Activated T-helper 2 cell treated with anti-CD3 and anti-CD28 coated beads, Interferon-gamma antibody, Interleukin-2, Interleukin-4, amounts not matched to agents 10 μg/mL and 5 μg/mL and 100 μg/mL, durations not matched to agents 14 hours and 24 hours and 36 hours (primary cell): ENCODE results near the gene ECHDC3. TPM values are rescaled to one million over a fixed set of nuclear protein-coding genes. Genes with fewer than 3 reads are reported as not detected.

Source experiments
- DNase-seq: peaks from one replicate; pipeline ENCODE4 v3.0.0; 2021; ENCODE audit warnings: low spot score
- H3K27ac Mint-ChIP-seq: one replicate; pipeline ENCODE4 v1.8.0; 2021; ENCODE audit warnings: mixed read lengths
- H3K27me3 Mint-ChIP-seq: one replicate; pipeline ENCODE4 v1.8.0; 2021; ENCODE audit warnings: low read depth, mixed read lengths
- H3K36me3 Mint-ChIP-seq: one replicate; pipeline ENCODE4 v1.8.0; 2021; ENCODE audit warnings: low read depth, mixed read lengths
- H3K4me1 Mint-ChIP-seq: one replicate; pipeline ENCODE4 v1.8.0; 2021; ENCODE audit warnings: low read depth, mixed read lengths
- H3K4me3 Mint-ChIP-seq: one replicate; pipeline ENCODE4 v1.8.0; 2021; ENCODE audit warnings: low read depth, mild to moderate bottlenecking, moderate library complexity, mixed read lengths
- H3K9me3 Mint-ChIP-seq: one replicate; pipeline ENCODE4 v1.8.0; 2021; ENCODE audit warnings: mixed read lengths
- intact Hi-C: fragments of 100-400 bp; cut with micrococcal nuclease; formaldehyde crosslinking; loops from one replicate; pipeline ENCODE4 v1.15.1; 2023
- total RNA-seq: library from RNA; stranded (reverse); gene quantifications from 2 replicates; pipeline ENCODE4 v1.2.3, GENCODE V29; 2022

Gene ECHDC3, protein sequence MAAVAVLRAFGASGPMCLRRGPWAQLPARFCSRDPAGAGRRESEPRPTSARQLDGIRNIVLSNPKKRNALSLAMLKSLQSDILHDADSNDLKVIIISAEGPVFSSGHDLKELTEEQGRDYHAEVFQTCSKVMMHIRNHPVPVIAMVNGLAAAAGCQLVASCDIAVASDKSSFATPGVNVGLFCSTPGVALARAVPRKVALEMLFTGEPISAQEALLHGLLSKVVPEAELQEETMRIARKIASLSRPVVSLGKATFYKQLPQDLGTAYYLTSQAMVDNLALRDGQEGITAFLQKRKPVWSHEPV
- total RNA-seq = 0.23 TPM in 1 of 2 replicates, not detected in the other

DNA sequence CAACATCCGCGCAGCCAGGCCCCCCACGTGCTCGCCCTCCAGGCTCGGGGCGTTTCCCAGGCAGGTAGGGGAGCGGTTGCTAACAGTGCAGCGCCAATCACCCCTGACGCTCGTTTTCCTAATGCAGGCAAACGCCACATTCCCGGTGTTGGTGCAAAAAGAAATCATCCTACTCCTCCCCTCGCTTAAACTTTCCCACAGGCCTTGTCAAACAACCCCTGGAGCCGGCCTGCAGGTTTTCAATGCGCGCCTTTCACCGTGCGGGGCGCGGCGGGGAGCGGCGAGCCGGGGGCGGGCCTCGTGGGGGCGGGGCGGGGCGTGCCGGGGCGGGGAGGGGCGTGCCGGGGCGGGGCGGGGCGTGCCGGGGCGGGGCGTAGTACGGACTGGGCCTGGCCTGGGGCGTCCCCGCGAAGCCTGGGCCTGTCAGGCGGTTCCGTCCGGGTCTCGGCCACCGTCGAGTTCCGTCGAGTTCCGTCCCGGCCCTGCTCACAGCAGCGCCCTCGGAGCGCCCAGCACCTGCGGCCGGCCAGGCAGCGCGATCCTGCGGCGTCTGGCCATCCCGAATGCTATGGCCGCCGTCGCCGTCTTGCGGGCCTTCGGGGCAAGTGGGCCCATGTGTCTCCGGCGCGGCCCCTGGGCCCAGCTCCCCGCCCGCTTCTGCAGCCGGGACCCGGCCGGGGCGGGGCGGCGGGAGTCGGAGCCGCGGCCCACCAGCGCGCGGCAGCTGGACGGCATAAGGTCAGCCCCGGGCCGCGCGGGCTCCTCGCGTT is at the start of gene ECHDC3:
Gene ECHDC3 (plus strand): TSS at position 374 of the 770 bp plus-strand sequence. CDS start 195 bp downstream, at position 569.
- Mint-ChIP-seq H3K27ac (no peak within 1 kb of the TSS), H3K36me3 (peaks cover 4% of the 10 kb centered on the region), H3K27me3 (peaks cover 32% of the 10 kb centered on the region), H3K9me3 (peaks cover 5% of the 10 kb centered on the region), H3K4me3 (no peak within 1 kb of the TSS), H3K4me1 (no peaks in the 10 kb centered on the region)
- intact Hi-C loops = no loop called here
- peak; percentile 17 for DNase-seq

DNA sequence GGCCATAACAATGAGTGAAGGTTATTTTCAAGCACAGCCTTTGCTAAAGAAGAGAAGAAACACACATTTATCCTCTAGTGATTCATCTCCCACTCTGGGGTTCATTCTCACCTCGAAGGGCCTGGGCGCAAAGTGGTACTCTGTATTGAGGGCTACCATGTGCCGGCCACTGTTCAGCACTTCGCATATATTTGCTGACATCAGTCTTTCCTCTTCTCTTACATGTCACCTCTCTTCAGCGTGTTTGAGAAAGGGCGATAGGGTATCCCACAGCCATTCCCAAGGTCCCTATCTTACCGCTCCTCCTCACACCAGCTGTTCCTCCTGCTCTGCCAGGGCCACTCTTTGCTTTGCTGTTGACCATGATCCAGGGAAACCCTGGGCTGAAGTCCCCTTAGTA is 48.8 kb upstream of the ECHDC3 start:
- peaks cover 32% of the 10 kb centered on the region for H3K27me3 Mint-ChIP-seq
- no peak overlapping the region for H3K4me3 Mint-ChIP-seq
- no peak overlapping the region for H3K27ac Mint-ChIP-seq
- intact Hi-C loops = no loop called here
- no peaks in the 10 kb centered on the region for H3K9me3 Mint-ChIP-seq
- H3K4me1 Mint-ChIP-seq = no peaks in the 10 kb centered on the region
- H3K36me3 Mint-ChIP-seq = no peaks in the 10 kb centered on the region
- DNase-seq = no peak

DNA sequence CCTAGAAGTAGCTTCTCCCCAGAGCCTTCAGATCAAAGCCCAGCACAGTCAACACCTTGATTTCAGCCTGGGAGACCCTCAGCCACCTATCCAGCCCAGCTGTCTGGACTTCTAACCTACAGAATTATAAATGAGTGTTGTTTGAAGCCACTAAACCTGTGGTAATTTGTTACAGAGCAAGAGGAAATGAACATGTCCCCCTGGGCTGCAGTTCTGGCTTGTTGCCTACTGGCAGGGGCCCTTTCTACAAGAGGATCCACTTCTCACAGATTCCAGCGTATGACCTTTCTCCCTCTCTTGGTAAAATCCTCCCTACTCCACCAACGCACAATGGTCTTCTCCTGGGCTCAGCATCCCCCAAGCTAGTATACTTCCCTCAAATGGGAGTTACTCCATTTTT is 46.4 kb upstream of the ECHDC3 start:
- Mint-ChIP-seq H3K27ac (no peak overlapping the region), H3K4me1 (peaks cover 4% of the 10 kb centered on the region), H3K4me3 (no peak overlapping the region), H3K36me3 (no peaks in the 10 kb centered on the region), H3K9me3 (no peaks in the 10 kb centered on the region), H3K27me3 (peaks cover 35% of the 10 kb centered on the region)
- no peak for DNase-seq
- intact Hi-C loops = no loop called here

DNA sequence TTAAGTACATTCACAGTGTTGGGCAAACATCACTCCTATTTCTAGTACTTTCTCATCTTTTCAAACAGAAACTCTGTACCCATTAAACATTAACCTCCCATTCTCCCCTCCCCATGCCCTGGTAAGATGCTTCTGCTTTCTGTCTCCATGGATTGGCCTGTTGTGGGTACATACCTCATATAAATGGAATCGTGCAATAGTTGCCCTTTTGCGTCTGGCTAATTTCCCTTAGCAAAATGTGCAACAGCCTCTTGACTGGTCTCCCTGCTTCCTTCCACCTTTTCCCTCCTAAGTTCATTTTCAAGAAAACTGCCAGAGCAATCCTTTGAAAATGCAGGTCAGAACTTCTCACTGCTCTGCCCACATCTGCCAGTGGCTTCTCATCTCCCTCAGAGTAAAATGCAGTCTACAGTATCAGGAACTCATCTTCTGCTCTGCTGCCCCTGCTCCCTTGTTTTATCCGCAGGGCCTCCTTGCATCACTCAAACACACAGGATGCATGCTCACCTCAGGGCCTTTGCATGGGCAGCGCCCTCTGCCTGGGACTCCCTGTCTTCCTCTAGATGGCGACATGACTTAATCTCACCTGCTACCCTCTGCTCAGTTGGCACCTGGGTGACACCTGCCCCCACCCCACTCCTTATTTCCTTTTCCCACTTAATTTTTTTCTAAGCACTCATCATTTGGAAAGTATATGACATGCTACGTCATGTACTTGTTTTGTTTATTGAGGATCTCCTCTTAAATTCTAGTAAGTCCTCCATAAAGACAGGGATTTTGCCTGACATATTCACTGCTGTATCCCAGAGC is 44.3 kb upstream of the ECHDC3 start:
- peaks cover 40% of the 10 kb centered on the region for H3K27me3 Mint-ChIP-seq
- DNase-seq = no peak
- intact Hi-C loops = no loop called here

DNA sequence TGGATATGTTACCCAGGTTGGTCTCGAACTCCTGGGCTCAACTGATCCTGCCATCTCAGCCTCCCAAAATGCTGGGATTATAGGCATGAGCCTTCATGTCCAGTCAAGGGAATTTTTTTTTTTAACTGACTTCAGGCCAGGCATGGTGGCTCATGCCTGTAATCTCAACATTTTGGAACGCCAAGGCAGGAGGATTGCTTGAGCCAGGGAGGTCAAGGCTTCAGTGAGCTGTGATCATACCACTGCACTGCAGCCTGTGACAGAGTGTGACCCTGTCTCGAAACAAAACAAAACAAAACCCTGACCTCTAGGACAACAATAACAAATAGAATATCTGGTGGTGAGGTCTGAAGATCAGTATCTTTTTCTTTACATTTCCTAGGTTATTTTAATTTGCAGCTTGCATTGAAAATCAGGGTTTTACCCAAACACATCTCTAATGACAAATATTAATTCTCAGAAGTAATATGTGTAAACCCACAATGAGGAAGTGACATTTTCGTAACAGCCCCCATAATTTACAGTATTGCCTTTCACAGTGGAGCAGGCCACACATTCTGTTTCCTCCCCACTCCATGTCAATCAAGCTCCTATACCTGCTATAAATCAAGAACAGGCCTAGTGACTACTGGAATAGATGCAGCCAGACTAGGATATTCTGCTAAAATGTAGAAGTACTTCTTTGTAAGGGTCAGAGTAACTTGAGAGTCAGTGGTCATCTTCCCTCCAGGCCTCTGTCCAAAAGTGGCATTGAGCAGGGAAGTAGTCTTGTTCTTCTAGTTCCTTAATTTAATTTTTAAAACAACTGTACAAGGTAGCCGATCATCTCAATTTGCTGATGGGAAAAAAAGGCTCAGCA is 43.3 kb upstream of the ECHDC3 start:
- Mint-ChIP-seq H3K9me3 (no peaks in the 10 kb centered on the region), H3K4me3 (no peak overlapping the region), H3K27me3 (peaks cover 43% of the 10 kb centered on the region), H3K27ac (no peak overlapping the region), H3K36me3 (no peaks in the 10 kb centered on the region), H3K4me1 (peaks cover 4% of the 10 kb centered on the region)
- intact Hi-C loops = no loop called here
- no peak for DNase-seq

More for the DNA sequence above, 44.3 kb upstream of the ECHDC3 start:
- H3K36me3 Mint-ChIP-seq = no peaks in the 10 kb centered on the region
- H3K4me1 Mint-ChIP-seq = peaks cover 4% of the 10 kb centered on the region
- H3K27ac Mint-ChIP-seq = no peak overlapping the region
- no peaks in the 10 kb centered on the region for H3K9me3 Mint-ChIP-seq
- no peak overlapping the region for H3K4me3 Mint-ChIP-seq

DNA sequence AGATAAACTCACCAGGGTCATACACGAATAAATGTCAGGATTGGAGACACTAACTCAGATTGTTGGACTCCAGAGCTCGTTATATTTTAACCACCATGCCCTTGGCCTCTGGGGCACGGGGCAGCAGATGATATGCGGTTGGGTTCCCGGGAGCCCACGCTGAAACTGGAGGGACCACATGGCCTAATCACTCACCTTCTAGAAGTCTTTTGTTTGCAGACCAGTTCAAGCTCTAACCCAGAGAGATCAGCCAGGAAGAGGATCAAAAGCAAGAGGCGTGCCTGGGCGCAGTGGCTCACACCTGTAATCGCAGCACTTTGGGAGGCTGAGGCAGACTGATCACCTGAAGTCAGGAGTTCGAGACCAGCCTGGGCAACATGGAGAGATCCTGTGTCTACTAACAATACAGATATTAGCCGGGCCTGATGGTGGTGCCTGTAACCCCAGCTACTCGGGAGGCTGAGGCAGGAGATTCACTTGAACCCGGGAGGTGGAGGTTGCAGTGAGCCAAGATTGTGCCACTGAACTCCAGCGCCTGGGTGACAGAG is 42.6 kb upstream of the ECHDC3 start:
- Mint-ChIP-seq H3K4me1 (peaks cover 4% of the 10 kb centered on the region), H3K27ac (no peak overlapping the region), H3K4me3 (no peak overlapping the region), H3K9me3 (no peaks in the 10 kb centered on the region), H3K36me3 (no peaks in the 10 kb centered on the region), H3K27me3 (peaks cover 50% of the 10 kb centered on the region)
- intact Hi-C loops = no loop called here
- DNase-seq = no peak

DNA sequence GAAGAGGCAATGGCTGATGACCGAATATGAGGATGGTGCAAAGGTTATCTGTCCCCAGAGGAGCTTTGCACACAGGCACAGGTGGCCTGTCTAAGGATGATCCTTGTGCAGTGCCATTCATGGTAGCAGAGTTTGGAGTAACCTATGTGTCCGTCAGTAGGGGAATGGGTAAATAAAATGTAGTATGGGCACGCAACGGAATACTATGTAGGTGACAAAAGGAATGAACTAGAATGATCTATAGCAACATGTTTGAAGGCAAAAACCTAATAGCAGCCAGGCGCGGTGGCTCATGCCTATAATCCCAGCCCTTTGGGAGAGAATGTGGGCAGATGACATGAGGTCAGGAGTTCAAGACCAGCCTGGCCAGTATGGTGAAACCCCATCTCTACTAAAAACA is 41.6 kb upstream of the ECHDC3 start:
- DNase-seq = no peak
- Mint-ChIP-seq H3K4me1 (peaks cover 4% of the 10 kb centered on the region), H3K27ac (no peak overlapping the region), H3K36me3 (no peaks in the 10 kb centered on the region), H3K27me3 (peaks cover 55% of the 10 kb centered on the region), H3K4me3 (no peak overlapping the region), H3K9me3 (no peaks in the 10 kb centered on the region)
- intact Hi-C loops = no loop called here

DNA sequence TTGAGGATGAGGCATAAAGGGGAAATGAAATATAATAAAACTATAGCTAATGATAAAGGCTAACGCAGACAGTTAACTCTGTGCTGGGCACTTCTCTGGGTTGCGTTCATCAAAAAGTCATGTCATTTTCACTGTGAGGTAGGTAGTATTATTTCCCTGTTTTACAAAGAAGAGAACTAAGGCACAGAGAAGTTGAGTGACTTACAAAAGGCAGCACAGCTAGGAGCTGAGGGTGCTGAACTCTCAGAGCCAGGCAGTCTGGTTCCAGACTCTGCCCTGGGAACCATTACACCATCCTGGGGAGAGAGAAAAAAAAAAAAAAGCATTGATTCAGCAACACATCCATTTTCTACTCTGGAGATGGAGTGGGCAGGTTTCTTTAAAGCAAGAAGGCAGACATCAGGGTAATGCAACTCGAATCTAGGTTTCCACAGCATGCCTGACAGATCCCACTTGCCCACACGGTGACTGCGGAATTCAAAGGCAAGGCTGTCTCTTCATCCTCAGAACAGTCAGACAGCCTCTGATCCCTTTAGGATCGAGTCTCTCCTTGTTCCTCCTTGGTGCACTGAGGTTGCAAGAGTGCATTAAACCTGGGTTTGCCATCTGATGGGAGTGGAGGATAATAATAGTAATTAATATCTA is 40.6 kb upstream of the ECHDC3 start:
- H3K4me3 Mint-ChIP-seq = no peak overlapping the region
- H3K27me3 Mint-ChIP-seq = peaks cover 61% of the 10 kb centered on the region
- H3K4me1 Mint-ChIP-seq = peaks cover 4% of the 10 kb centered on the region
- no peaks in the 10 kb centered on the region for H3K9me3 Mint-ChIP-seq
- DNase-seq = no peak
- no peaks in the 10 kb centered on the region for H3K36me3 Mint-ChIP-seq
- intact Hi-C loops = no loop called here
- no peak overlapping the region for H3K27ac Mint-ChIP-seq

DNA sequence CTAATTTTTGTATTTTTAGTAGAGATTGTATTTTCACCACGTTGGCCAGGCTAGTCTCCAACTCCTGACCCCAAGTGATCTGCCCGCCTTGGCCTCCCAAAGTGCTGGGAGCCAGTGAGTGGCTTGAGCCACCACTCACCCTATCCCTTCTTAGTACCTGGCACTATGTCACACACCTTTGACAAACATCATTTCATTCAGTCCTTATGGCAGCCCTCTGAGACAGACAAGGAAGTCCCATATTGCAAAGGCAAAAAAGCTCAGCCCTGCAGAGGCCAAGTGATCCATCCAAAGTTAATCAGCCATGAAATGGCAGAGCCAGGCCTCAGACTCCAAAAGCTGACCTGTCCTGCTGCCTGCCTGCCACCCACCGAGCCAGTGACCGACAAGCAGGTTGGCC is 39.9 kb upstream of the ECHDC3 start:
- intact Hi-C loops = no loop called here
- H3K4me1 Mint-ChIP-seq = peaks cover 4% of the 10 kb centered on the region
- no peaks in the 10 kb centered on the region for H3K9me3 Mint-ChIP-seq
- H3K27ac Mint-ChIP-seq = no peak overlapping the region
- H3K4me3 Mint-ChIP-seq = no peak overlapping the region
- no peak for DNase-seq
- no peaks in the 10 kb centered on the region for H3K36me3 Mint-ChIP-seq
- peaks cover 61% of the 10 kb centered on the region for H3K27me3 Mint-ChIP-seq

DNA sequence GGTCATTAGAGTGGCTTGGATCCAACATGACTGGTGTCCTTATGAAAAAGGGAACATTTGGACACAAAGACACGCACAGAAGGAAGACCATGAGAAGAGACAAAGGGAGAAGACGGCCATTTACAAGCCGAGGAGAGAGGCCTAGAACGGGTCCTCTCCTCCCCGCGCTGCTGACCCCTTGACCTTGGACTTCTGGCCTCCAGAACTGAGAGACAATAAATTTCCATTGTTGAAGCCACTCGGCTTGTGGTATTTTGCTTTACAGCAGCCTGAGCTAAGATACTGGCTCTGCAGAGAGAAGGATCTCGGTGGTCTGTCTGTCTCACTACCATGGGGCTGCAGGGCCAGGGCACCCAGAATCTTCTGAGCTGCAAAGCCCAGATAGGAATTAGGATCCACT is 38.1 kb upstream of the ECHDC3 start:
- Mint-ChIP-seq H3K27me3 (peaks cover 63% of the 10 kb centered on the region), H3K9me3 (no peaks in the 10 kb centered on the region), H3K4me3 (no peak overlapping the region), H3K4me1 (peaks cover under 1% of the 10 kb centered on the region), H3K27ac (no peak overlapping the region), H3K36me3 (no peaks in the 10 kb centered on the region)
- no peak for DNase-seq
- intact Hi-C loops = no loop called here

DNA sequence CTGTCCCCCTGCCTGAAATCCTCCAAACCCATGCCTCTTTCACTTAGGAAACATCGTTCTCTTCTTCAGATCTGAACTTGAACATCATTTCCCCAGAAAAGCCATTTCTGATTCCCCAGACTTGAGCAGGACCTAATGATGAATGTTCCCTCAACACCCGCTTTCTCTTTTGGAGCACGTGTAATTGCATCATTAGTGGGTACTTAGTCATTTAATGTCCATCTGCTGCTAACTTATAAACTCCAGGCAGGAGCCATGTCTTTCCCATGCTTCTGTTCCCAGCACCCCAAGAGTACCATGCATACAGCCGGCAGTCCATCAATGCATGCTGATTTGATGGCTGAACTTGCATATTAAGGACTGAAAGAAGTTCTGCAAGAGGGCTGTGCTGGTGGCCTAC is 36.5 kb upstream of the ECHDC3 start:
- no peaks in the 10 kb centered on the region for H3K9me3 Mint-ChIP-seq
- intact Hi-C loops = no loop called here
- H3K36me3 Mint-ChIP-seq = no peaks in the 10 kb centered on the region
- H3K27me3 Mint-ChIP-seq = peaks cover 64% of the 10 kb centered on the region
- H3K4me1 Mint-ChIP-seq = peaks cover 5% of the 10 kb centered on the region
- no peak for DNase-seq
- H3K27ac Mint-ChIP-seq = no peak overlapping the region
- H3K4me3 Mint-ChIP-seq = no peak overlapping the region
